H1 (cell line): ENCODE data around the gene TSC22D4. TPM values are rescaled to one million over a fixed set of nuclear protein-coding genes. Genes with fewer than 3 reads are reported as not detected.
A peak's percentile ranks its signal among the peaks of the same experiment; 100 is the strongest.

ENCODE experiments used
- E2F6 ChIP-seq: IDR thresholded peaks from 2 replicates; pipeline ENCODE4 v1.6.1; 2012; ENCODE audit warnings: inconsistent platforms
- RAD21 ChIP-seq, 2 experiments: IDR thresholded peaks in 1 of 2; conservative IDR thresholded peaks in 1 of 2; 2 replicates each; pipeline ENCODE4 v1.6.1; 2011; ENCODE audit warnings: low read depth in 2 of 2, low read length in 2 of 2, improper control_type of control experiment in 1 of 2, inconsistent platforms in 1 of 2, mild to moderate bottlenecking in 1 of 2, moderate library complexity in 1 of 2
- polyA plus RNA-seq, 7 experiments: library from polyadenylated mRNA; depleted of rRNA in 3 of 7; stranded (reverse) in 5 of 7; unstranded in 2 of 7; fragments of >200 nt in 5 of 7; fragments of 200-250 nt in 2 of 7; gene quantifications; 1 replicate in 5 of 7; 2 replicates in 1 of 7; 4 replicates in 1 of 7; pipeline versions ENCODE4 v1.2.1 to v1.2.3, GENCODE V29; 2011 to 2013; ENCODE audit warnings: missing spikeins in 2 of 7, mixed read lengths in 2 of 7
- total RNA-seq: library from RNA; stranded (reverse); fragmentation: NEBNext Ultra II Directional; extraction: Animal tissue kit (Norgen Biotek cat#: 25700); gene quantifications from 2 replicates; pipeline ENCODE4 v1.2.1, GENCODE V29; 2021

The TSC22D4 gene
- total and polyA plus RNA-seq, 2 of the 8 experiments (the other 6 are each of a cell fraction or from before 2014, with no cell fraction given), result 13.2 to 20.3 TPM

- TF ChIP-seq RAD21 (IDR thresholded peaks at IDR 0.05 in 1 of 2, conservative IDR thresholded peaks at IDR 0.05 in 1 of 2; ENCODE audit: low read depth in 2 of 2, low read length in 2 of 2) (peak; percentile 31 to 43; a peak in 2 of 4 replicates), E2F6 (no peak)
Observed at GRCh38 chr7:100456562-100456961, 22.5 kb downstream of the TSC22D4 start (continued).
